Loucy (cell line): ENCODE results near the gene CASKIN2.

Experiments used
- H2AFZ ChIP-seq: fragments of 200-600 bp; sonication (generic); 2 replicates; pipeline ENCODE4 v1.6.0; 2016; ENCODE audit warnings: antibody characterized with exemption, mild to moderate bottlenecking, low read length, moderate library complexity
- H3F3A ChIP-seq: fragments of 200-600 bp; 2 replicates; pipeline ENCODE4 v1.6.0; 2016; ENCODE audit warnings: antibody characterized with exemption, low read depth, mild to moderate bottlenecking
- H3K27me3 ChIP-seq: fragments of 200-600 bp; sonication (generic); 2 replicates; pipeline ENCODE4 v1.6.1; 2014; ENCODE audit warnings: low read length, mild to moderate bottlenecking; ENCODE audit not compliant: insufficient read depth, poor library complexity, severe bottlenecking
- H3K36me3 ChIP-seq: fragments of 200-600 bp; sonication (generic); 2 replicates; pipeline ENCODE4 v1.6.1; 2016; ENCODE audit warnings: low read length; ENCODE audit not compliant: insufficient read depth
- H3K4me1 ChIP-seq: fragments of 200-600 bp; sonication (generic); 2 replicates; pipeline ENCODE4 v1.5.1; 2014; ENCODE audit warnings: low read length, mild to moderate bottlenecking; ENCODE audit not compliant: insufficient read depth, poor library complexity, severe bottlenecking
- H3K4me2 ChIP-seq: fragments of 200-600 bp; sonication (generic); 2 replicates; pipeline ENCODE4 v1.6.0; 2014; ENCODE audit warnings: antibody characterized with exemption, low read length, low read depth, mild to moderate bottlenecking; ENCODE audit not compliant: poor library complexity, severe bottlenecking
- H3K4me3 ChIP-seq: fragments of 200-600 bp; sonication (generic); 2 replicates; pipeline ENCODE4 v1.5.1; 2014; ENCODE audit warnings: low read length, mild to moderate bottlenecking, mixed read lengths; ENCODE audit not compliant: poor library complexity, severe bottlenecking
- H3K79me2 ChIP-seq: fragments of 200-600 bp; sonication (generic); 2 replicates; pipeline ENCODE4 v1.6.1; 2014; ENCODE audit warnings: low read length; ENCODE audit not compliant: insufficient read depth
- H3K9ac ChIP-seq: fragments of 200-600 bp; sonication (generic); 2 replicates; pipeline ENCODE4 v1.6.0; 2014; ENCODE audit warnings: mild to moderate bottlenecking, low read depth, low read length, moderate library complexity; ENCODE audit not compliant: poor library complexity, severe bottlenecking
- H3K9me2 ChIP-seq: fragments of 200-600 bp; sonication (generic); replicated peaks from 2 replicates; pipeline ENCODE4 v1.6.1; 2016; ENCODE audit warnings: low read depth, low read length, mixed read lengths
- H3K9me3 ChIP-seq: fragments of 200-600 bp; sonication (generic); 2 replicates; pipeline ENCODE4 v1.6.1; 2014; ENCODE audit warnings: mild to moderate bottlenecking, antibody characterized with exemption, low read length, low read depth; ENCODE audit not compliant: insufficient read depth
- H4K20me1 ChIP-seq: fragments of 200-600 bp; sonication (generic); 2 replicates; pipeline ENCODE4 v1.6.0; 2014; ENCODE audit warnings: antibody characterized with exemption, low read length, mild to moderate bottlenecking; ENCODE audit not compliant: insufficient read depth, poor library complexity, severe bottlenecking
- EZH2phosphoT487 ChIP-seq: fragments of 200-600 bp; IDR thresholded peaks from 2 replicates; pipeline ENCODE4 v1.6.1; 2018; ENCODE audit warnings: antibody characterized with exemption, mild to moderate bottlenecking, moderate library complexity, borderline replicate concordance
- TF ChIP-seq, protein P1 (sequence below): fragments of 200-600 bp; sonication (generic); conservative IDR thresholded peaks from 2 replicates; pipeline ENCODE4 v1.5.1; 2014; ENCODE audit warnings: mild to moderate bottlenecking, antibody characterized with exemption, low read length

CASKIN2 gene

GRCh38 chr17:75555679-75556153 lies 40.4 kb upstream of the CASKIN2 start:
- H3K4me3 ChIP-seq, result no peak overlapping the region
- no peaks in the 10 kb centered on the region for H3F3A ChIP-seq
- H2AFZ ChIP-seq, result no peak overlapping the region
- H3K4me2 ChIP-seq, result no peak overlapping the region
- TF ChIP-seq, protein P1, sequence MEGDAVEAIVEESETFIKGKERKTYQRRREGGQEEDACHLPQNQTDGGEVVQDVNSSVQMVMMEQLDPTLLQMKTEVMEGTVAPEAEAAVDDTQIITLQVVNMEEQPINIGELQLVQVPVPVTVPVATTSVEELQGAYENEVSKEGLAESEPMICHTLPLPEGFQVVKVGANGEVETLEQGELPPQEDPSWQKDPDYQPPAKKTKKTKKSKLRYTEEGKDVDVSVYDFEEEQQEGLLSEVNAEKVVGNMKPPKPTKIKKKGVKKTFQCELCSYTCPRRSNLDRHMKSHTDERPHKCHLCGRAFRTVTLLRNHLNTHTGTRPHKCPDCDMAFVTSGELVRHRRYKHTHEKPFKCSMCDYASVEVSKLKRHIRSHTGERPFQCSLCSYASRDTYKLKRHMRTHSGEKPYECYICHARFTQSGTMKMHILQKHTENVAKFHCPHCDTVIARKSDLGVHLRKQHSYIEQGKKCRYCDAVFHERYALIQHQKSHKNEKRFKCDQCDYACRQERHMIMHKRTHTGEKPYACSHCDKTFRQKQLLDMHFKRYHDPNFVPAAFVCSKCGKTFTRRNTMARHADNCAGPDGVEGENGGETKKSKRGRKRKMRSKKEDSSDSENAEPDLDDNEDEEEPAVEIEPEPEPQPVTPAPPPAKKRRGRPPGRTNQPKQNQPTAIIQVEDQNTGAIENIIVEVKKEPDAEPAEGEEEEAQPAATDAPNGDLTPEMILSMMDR, result no peak
- TF ChIP-seq EZH2phosphoT487, result no peak
- no peaks in the 10 kb centered on the region for H4K20me1 ChIP-seq
- no peaks in the 10 kb centered on the region for H3K4me1 ChIP-seq
- no peaks in the 10 kb centered on the region for H3K27me3 ChIP-seq
- no peaks in the 10 kb centered on the region for H3K36me3 ChIP-seq
- no peaks in the 10 kb centered on the region for H3K9me2 ChIP-seq
- H3K9ac ChIP-seq, result no peak overlapping the region
- H3K79me2 ChIP-seq, result no peaks in the 10 kb centered on the region
- no peaks in the 10 kb centered on the region for H3K9me3 ChIP-seq

- H3K27me3 ChIP-seq, result no peaks in the 10 kb centered on the region
- H4K20me1 ChIP-seq, result no peaks in the 10 kb centered on the region
- H2AFZ ChIP-seq, result no peak overlapping the region
- no peaks in the 10 kb centered on the region for H3K4me1 ChIP-seq
- H3F3A ChIP-seq, result no peaks in the 10 kb centered on the region
- no peak overlapping the region for H3K4me3 ChIP-seq
- no peaks in the 10 kb centered on the region for H3K36me3 ChIP-seq
- H3K79me2 ChIP-seq, result no peaks in the 10 kb centered on the region
- TF ChIP-seq EZH2phosphoT487, result no peak
- TF ChIP-seq, protein P1, result no peak
- H3K4me2 ChIP-seq, result no peak overlapping the region
- H3K9me3 ChIP-seq, result no peaks in the 10 kb centered on the region
- H3K9ac ChIP-seq, result no peak overlapping the region
- no peaks in the 10 kb centered on the region for H3K9me2 ChIP-seq
Observed at GRCh38 chr17:75553295-75554110, 38.2 kb upstream of the CASKIN2 start.

DNA sequence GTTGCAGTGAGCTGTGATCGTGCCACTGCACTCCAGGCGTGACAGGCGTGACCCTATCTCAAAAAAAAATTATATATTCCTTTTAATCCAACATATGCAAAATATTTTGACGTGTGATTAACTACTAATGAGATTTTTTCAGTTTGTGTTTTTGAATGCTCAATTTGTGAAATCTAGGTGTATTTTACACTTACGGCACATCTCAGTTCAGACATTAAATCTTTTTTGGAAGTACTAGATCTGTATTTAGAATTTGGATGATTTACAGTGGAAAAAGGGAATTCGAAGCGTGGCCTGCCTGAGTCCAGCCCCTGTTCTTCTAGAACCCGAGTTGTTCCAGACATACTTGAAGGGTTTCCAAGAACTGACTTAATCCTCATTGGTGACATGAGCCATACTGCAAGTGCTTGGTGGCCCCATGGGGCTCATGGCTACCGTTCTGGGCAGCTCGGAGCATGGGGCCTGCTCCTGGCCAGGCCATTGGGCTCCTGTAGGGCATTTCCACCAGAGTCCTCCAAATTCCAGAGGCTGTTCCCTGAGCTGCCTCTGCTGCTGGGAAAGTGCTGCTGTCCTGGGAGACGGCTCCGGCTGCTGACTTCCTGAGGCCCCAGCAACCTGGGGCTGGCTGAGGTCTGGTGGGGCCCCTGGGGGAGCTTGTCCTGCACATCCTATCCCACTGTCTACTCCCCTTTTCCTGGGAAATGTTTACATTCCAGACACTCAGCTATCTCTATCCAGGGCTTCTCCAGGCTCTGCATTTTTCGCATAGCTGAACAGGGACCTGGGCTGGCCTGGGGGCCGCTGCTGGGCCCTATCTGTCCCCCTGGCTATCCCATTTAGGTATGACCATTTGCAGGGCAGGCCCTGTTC lies 37.3 kb upstream of the CASKIN2 start:
- Histone ChIP-seq H3K9me3 (no peaks in the 10 kb centered on the region), H3K9me2 (no peaks in the 10 kb centered on the region), H3K4me1 (no peaks in the 10 kb centered on the region), H3K36me3 (no peaks in the 10 kb centered on the region), H3F3A (no peaks in the 10 kb centered on the region), H4K20me1 (no peaks in the 10 kb centered on the region), H2AFZ (no peak overlapping the region), H3K27me3 (no peaks in the 10 kb centered on the region), H3K4me2 (no peak overlapping the region), H3K79me2 (no peaks in the 10 kb centered on the region), H3K9ac (no peak overlapping the region), H3K4me3 (no peak overlapping the region)
- TF ChIP-seq EZH2phosphoT487, result no peak
- TF ChIP-seq, protein P1, result no peak
